ENCODE data around the gene CHRNA4. TPM values are rescaled to one million over a fixed set of nuclear protein-coding genes. Genes with fewer than 3 reads are reported as not detected.

CHRNA4 gene
- total and polyA plus RNA-seq, 9 of the 15 experiments (the other 6 are each of a cell fraction or from before 2014, with no cell fraction given) = not detected

DNA sequence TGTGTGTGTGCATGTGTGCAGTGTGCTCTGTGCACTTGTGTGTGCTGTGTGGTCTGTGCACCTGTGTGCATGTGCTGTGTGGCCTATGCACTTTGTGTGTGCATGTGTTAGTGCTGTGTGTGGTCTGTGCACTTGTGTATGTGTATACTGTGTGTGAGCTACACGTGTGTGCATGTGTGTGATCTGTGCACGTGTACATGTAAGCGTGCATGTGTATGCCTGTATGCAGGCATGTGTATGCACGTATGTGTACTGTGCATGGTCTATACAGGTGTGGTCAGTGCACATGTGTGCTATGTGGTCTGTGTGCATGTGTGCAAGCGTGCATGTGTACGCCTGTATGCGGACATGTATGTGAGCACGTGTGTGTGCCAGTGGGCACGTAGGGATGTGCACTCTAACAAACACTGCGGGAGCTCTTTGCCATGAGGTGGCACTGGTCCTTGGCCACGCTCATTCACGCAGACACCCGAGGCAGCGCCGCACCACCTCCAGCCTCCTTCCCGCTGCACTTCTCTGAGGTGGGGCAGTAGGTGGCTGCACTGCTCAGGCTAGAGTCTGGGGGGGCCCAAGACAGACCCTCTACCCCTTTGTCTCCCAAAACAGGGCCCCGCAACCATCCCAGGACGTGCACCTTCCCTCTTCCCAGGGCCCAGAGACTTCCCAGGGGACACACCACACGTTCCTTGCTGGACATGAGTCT, 42.4 kb upstream of the CHRNA4 start:
- TF ChIP-seq NRF1 (conservative IDR thresholded peaks at IDR 0.05 in 1 of 2, IDR thresholded peaks at IDR 0.05 in 1 of 2) (no peak), SPI1 (IDR thresholded peaks at IDR 0.05; ENCODE audit: borderline replicate concordance, low read depth, low read length) (no peak), CREB1 (IDR thresholded peaks at IDR 0.05) (no peak), CREB1 (CRISPR knock-in tag; IDR thresholded peaks at IDR 0.05) (no peak)
- TF ChIP-seq, protein P1, sequence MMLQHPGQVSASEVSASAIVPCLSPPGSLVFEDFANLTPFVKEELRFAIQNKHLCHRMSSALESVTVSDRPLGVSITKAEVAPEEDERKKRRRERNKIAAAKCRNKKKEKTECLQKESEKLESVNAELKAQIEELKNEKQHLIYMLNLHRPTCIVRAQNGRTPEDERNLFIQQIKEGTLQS (IDR thresholded peaks at IDR 0.05) = no peak
- TF ChIP-seq, protein P1 (CRISPR knock-in tag; conservative IDR thresholded peaks at IDR 0.05) = no peak
- Histone ChIP-seq H3K27ac (ENCODE audit: extremely low read depth, low read depth, low read length) (no peak overlapping the region), H3K9me3 (replicated peaks; ENCODE audit: control insufficient read depth, insufficient read depth, low read depth, low read length) (no peaks in the 10 kb centered on the region), H2AFZ (ENCODE audit: low read depth, low read length) (no peak overlapping the region), H4K20me1 (replicated peaks; ENCODE audit: control insufficient read depth, insufficient read depth, low read length) (peaks cover 11% of the 10 kb centered on the region), H3K79me2 (ENCODE audit: control insufficient read depth, insufficient read depth, low read length) (no peaks in the 10 kb centered on the region), H3K4me1 (replicated peaks in 1 of 2; ENCODE audit: control insufficient read depth in 2 of 2, insufficient read depth in 2 of 2, low read length in 2 of 2) (peaks cover 0 to 40% of the 10 kb centered on the region in 2 experiments; a peak in 2 of 5 replicates), H3K9ac (ENCODE audit: insufficient read depth in 1 of 2, low read depth in 2 of 2, low read length in 2 of 2) (no peak overlapping the region), H3K4me2 (ENCODE audit: insufficient read depth, low read length) (no peak overlapping the region), H3K36me3 (ENCODE audit: control insufficient read depth, insufficient read depth, low read length) (no peaks in the 10 kb centered on the region), H3K4me3 (no peak overlapping the region), H3K27me3 (ENCODE audit: control insufficient read depth in 2 of 2, insufficient read depth in 2 of 2, low read length in 2 of 2) (peaks cover 12 to 81% of the 10 kb centered on the region in 2 experiments; a peak in 4 of 5 replicates), H3K9me1 (ENCODE audit: control insufficient read depth, insufficient read depth, low read length) (no peaks in the 10 kb centered on the region)
- in situ Hi-C loops (cut with MboI) = no loop called here
- ChIA-PET POLR2A (no interaction called here), CTCF (ENCODE audit: low intra/inter-chr PET ratio) (no interaction called here)
- 7% methylated on average over 17 of the region's 19 CpGs for WGBS (ENCODE audit: insufficient coverage, low coverage, missing lambda C conversion rate)
- no peak for FAIRE-seq
- no TSS peak for BruUV-seq (replicated peaks)
- intact Hi-C loops (cut with micrococcal nuclease) = no loop called here
- no peak for ATAC-seq
- no peak for DNase-seq (ENCODE audit: extremely low read depth in 1 of 4, low spot score in 3 of 4)

Measured in K562 (cell line).